Measurements from ENCODE around the gene GPC2. TPM values are rescaled to one million over a fixed set of nuclear protein-coding genes. Genes with fewer than 3 reads are reported as not detected.
"Not testable (repeated sequence)": the region's sequence is repeated elsewhere in the genome, so short reads cannot be mapped to it uniquely, and the experiment has no call there.

The GPC2 gene
- total RNA-seq (2014; rRNA removed; shearing (Covaris generic); ENCODE audit: low replicate concordance), result 0.33 TPM in 1 of 2 replicates, not detected in the other

GRCh38 chr7:100177045-100178001, at the start of gene GPC2, which contains the start of gene STAG3:
GPC2 (minus strand) TSS chr7:100177381; CDS start chr7:100177199, 182 bp downstream.
STAG3 (plus strand) TSS chr7:100177918; CDS start chr7:100180557, 2,639 bp downstream.
- peak; percentile 87 for DNase-seq
- Histone ChIP-seq H3K9me3 (no peaks in the 10 kb centered on the region), H3K4me3 (peak within 1 kb of the TSS; percentile 52), H3K27me3 (no peaks in the 10 kb centered on the region), H3K36me3 (no peaks in the 10 kb centered on the region)

- not testable (repeated sequence) for H3K36me3 ChIP-seq, H3K4me3 ChIP-seq
Measured at GRCh38 chr7:100224891-100225290, 47.7 kb upstream of the GPC2 start.

GRCh38 chr7:100223376-100223927, 46.3 kb upstream of the GPC2 start:
- not testable (repeated sequence) for H3K27me3 ChIP-seq, H3K9me3 ChIP-seq, H3K4me3 ChIP-seq, DNase-seq, H3K36me3 ChIP-seq

More at GRCh38 chr7:100224891-100225290, 47.7 kb upstream of the GPC2 start:
- H3K9me3 ChIP-seq, H3K27me3 ChIP-seq, DNase-seq: not testable (repeated sequence)

- Histone ChIP-seq H3K36me3 (no peaks in the 10 kb centered on the region), H3K27me3 (no peaks in the 10 kb centered on the region), H3K4me3 (no peak overlapping the region), H3K9me3 (no peaks in the 10 kb centered on the region)
- no peak for DNase-seq
Measured at GRCh38 chr7:100222445-100223132, 45.4 kb upstream of the GPC2 start.

GRCh38 chr7:100221767-100222444, 44.7 kb upstream of the GPC2 start:
- DNase-seq, result no peak
- H3K36me3 ChIP-seq, result no peaks in the 10 kb centered on the region
- no peak overlapping the region for H3K4me3 ChIP-seq
- no peaks in the 10 kb centered on the region for H3K27me3 ChIP-seq
- H3K9me3 ChIP-seq, result no peaks in the 10 kb centered on the region

GRCh38 chr7:100221231-100221718, 44.1 kb upstream of the GPC2 start:
- H3K27me3 ChIP-seq, result no peaks in the 10 kb centered on the region
- no peak overlapping the region for H3K4me3 ChIP-seq
- no peak for DNase-seq
- H3K36me3 ChIP-seq, result no peaks in the 10 kb centered on the region
- no peaks in the 10 kb centered on the region for H3K9me3 ChIP-seq

- no peak for DNase-seq
- no peaks in the 10 kb centered on the region for H3K36me3 ChIP-seq
- no peak overlapping the region for H3K4me3 ChIP-seq
- H3K9me3 ChIP-seq, result no peaks in the 10 kb centered on the region
- no peaks in the 10 kb centered on the region for H3K27me3 ChIP-seq
Measured at GRCh38 chr7:100220586-100221230, 43.5 kb upstream of the GPC2 start.

- H3K4me3 ChIP-seq, result not testable (repeated sequence)
Measured at GRCh38 chr7:100219801-100220585, 42.8 kb upstream of the GPC2 start, which contains the start of gene PVRIG. PVRIG (plus strand) TSS chr7:100219949; CDS start chr7:100219971, 22 bp downstream.

GRCh38 chr7:100219271-100219737, 42.1 kb upstream of the GPC2 start:
- Histone ChIP-seq H3K9me3 (no peaks in the 10 kb centered on the region), H3K36me3 (no peaks in the 10 kb centered on the region), H3K4me3 (no peak overlapping the region), H3K27me3 (no peaks in the 10 kb centered on the region)
- no peak for DNase-seq

More at GRCh38 chr7:100219801-100220585, 42.8 kb upstream of the GPC2 start, which contains the start of gene PVRIG:
- not testable (repeated sequence) for H3K36me3 ChIP-seq, H3K9me3 ChIP-seq, H3K27me3 ChIP-seq, DNase-seq

GRCh38 chr7:100217934-100218333, 40.8 kb upstream of the GPC2 start:
- not testable (repeated sequence) for H3K4me3 ChIP-seq, H3K27me3 ChIP-seq, H3K36me3 ChIP-seq, H3K9me3 ChIP-seq
- DNase-seq, result peak; percentile 55

GRCh38 chr7:100215895-100216294, 38.7 kb upstream of the GPC2 start:
- Histone ChIP-seq H3K27me3 (no peaks in the 10 kb centered on the region), H3K36me3 (no peaks in the 10 kb centered on the region), H3K4me3 (no peak overlapping the region), H3K9me3 (no peaks in the 10 kb centered on the region)
- no peak for DNase-seq

GRCh38 chr7:100214356-100214755, 37.2 kb upstream of the GPC2 start:
- H3K4me3 ChIP-seq, H3K9me3 ChIP-seq, DNase-seq, H3K27me3 ChIP-seq, H3K36me3 ChIP-seq: not testable (repeated sequence)

- Histone ChIP-seq H3K27me3 (no peaks in the 10 kb centered on the region), H3K36me3 (no peaks in the 10 kb centered on the region), H3K9me3 (no peaks in the 10 kb centered on the region), H3K4me3 (no peak overlapping the region)
- no peak for DNase-seq
Measured at GRCh38 chr7:100213672-100214071, 36.5 kb upstream of the GPC2 start.

GRCh38 chr7:100212631-100213286, 35.6 kb upstream of the GPC2 start:
- DNase-seq, result no peak
- H3K27me3 ChIP-seq, result no peaks in the 10 kb centered on the region
- H3K4me3 ChIP-seq, result no peak overlapping the region
- H3K9me3 ChIP-seq, result no peaks in the 10 kb centered on the region
- H3K36me3 ChIP-seq, result no peaks in the 10 kb centered on the region

GRCh38 chr7:100211342-100211780, 34.2 kb upstream of the GPC2 start:
- no peak for DNase-seq
- no peaks in the 10 kb centered on the region for H3K27me3 ChIP-seq
- H3K4me3 ChIP-seq, result no peak overlapping the region
- H3K9me3 ChIP-seq, result no peaks in the 10 kb centered on the region
- H3K36me3 ChIP-seq, result no peaks in the 10 kb centered on the region
